HFF-Myc (cell line): ENCODE results near the gene OSBPL3.

ENCODE experiments used
- DNase-seq: peaks from one replicate; pipeline ENCODE4 v3.0.0-alpha.2; 2011; ENCODE audit warnings: low read depth; ENCODE audit errors: extremely low read depth
- H3K4me3 ChIP-seq: replicated peaks from 2 replicates; pipeline ENCODE4 v1.5.1; 2011; ENCODE audit warnings: low read depth, mild to moderate bottlenecking, control low read depth, low read length
- CTCF ChIP-seq: IDR thresholded peaks from 2 replicates; pipeline ENCODE4 v1.5.1; 2012; ENCODE audit warnings: mild to moderate bottlenecking, low read depth, low read length, control low read depth; ENCODE audit errors: missing control alignments

The OSBPL3 gene

DNA sequence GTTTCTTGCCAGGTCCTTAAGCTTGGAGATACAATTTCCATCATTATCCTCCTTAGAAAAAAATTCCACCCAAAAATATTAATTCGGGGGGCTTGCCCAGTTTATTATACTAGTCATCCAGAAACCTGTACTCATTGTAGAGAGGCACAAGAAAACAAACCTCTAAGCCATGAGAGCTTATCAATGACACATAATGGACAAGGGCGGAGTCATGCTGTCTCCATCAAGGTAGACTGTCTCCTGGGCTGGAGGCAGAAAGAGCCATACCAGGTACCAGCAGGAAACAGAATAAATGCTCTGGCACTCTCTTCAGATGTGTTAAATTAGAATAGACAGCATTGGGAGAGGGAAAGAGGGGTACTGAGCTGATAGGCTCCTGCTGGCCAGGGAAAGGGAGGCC is 153.0 kb downstream of the OSBPL3 start:
- H3K4me3 ChIP-seq, result no peak overlapping the region
- TF ChIP-seq CTCF, result no peak
- DNase-seq, result no peak

- H3K4me3 ChIP-seq, result no peak overlapping the region
- no peak for DNase-seq
- TF ChIP-seq CTCF, result no peak
Observed at GRCh38 chr7:24826662-24827020, 153.3 kb downstream of the OSBPL3 start.

DNA sequence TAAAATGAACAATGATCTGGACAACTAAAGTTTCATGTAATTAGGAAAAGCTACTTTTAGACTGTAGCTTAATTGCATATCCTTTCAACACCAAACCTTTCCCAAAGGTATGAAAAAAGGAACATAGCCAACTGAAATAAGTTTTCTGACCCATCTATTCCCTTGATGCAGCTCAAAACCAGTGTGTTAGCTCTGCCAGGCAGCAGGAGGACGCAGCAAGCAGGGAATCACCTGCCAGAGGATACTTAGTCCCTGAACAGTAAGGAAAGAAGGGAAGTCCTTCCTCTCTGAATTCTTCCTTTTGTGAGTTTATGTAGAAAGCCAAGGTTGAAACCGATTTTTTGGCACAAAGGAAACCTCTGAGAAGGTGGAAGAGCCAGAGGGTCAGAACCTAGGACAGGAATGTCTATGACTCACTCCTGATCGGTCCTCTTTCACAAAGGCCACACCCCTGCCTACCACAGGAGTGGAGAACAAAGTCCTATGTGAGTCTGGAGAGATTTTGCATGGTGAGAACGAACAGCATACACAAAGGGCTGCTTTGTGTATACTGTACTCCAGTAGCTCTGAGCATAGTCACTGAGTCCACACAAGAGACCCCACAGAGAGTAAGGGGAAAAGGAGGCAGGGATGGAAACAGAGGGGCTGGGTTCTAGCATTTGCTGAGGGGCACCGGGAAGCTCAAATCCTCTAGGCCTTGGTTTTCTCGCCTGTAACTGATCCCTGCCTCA is 153.9 kb downstream of the OSBPL3 start:
- DNase-seq, result no peak
- no peak overlapping the region for H3K4me3 ChIP-seq
- TF ChIP-seq CTCF, result no peak

- DNase-seq, result no peak
- no peak for TF ChIP-seq CTCF
- H3K4me3 ChIP-seq, result no peak overlapping the region
Observed at GRCh38 chr7:24825381-24825794, 154.6 kb downstream of the OSBPL3 start.

GRCh38 chr7:24824896-24825295 is 155.1 kb downstream of the OSBPL3 start:
- no peak for TF ChIP-seq CTCF
- H3K4me3 ChIP-seq, result no peak overlapping the region
- no peak for DNase-seq

- no peak overlapping the region for H3K4me3 ChIP-seq
Observed at GRCh38 chr7:24824400-24824799, 155.6 kb downstream of the OSBPL3 start.

More at GRCh38 chr7:24824400-24824799, 155.6 kb downstream of the OSBPL3 start:
- no peak for DNase-seq
- no peak for TF ChIP-seq CTCF
